RKO (cell line): Measurements from ENCODE around the gene TMEM270.
A peak's percentile ranks its signal among the peaks of the same experiment; 100 is the strongest.

Source experiments
- DNase-seq: peaks from one replicate; pipeline ENCODE4 v3.0.0-alpha.2; 2016; ENCODE audit warnings: low spot score

Gene TMEM270

DNA sequence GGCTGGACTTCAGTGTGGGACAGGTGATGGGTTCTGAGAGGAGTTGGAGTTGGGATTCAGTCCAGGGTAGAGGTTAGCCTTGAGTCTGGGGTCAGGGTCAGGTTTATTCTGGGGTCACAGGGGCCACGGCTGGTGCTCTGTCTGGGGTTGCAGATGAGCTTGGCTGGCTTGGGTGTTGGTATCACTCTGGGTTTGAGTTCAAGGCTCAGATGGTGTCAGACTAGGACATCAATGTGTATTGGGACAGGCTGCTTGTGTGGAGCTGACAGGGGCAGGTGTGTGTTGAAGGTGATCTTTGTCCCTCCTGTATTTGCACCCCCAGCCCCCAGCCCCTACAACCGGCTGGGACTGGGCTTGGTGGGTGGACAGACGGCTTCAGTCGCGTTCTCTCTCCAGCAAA lies 26.8 kb downstream of the TMEM270 start:
- no peak for DNase-seq

DNA sequence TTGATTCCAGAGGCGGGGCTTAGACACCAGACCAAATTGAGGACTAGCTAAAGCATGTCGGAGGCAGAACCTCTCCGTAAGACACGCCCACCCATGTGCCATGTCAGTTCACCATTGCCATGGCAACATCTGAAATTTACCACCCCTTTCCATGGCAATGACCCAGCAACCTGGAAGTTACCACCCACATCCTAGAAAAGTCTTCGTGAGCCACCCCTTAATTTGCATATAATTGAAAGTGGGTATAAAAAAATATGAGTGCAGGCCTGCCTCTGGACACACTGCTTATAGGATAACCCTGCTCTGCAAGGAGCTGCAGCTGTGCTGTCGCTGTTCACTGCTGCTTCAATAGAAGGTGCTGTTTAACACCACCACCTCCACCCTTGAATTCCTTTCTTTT lies 28.0 kb downstream of the TMEM270 start:
- no peak for DNase-seq

DNA sequence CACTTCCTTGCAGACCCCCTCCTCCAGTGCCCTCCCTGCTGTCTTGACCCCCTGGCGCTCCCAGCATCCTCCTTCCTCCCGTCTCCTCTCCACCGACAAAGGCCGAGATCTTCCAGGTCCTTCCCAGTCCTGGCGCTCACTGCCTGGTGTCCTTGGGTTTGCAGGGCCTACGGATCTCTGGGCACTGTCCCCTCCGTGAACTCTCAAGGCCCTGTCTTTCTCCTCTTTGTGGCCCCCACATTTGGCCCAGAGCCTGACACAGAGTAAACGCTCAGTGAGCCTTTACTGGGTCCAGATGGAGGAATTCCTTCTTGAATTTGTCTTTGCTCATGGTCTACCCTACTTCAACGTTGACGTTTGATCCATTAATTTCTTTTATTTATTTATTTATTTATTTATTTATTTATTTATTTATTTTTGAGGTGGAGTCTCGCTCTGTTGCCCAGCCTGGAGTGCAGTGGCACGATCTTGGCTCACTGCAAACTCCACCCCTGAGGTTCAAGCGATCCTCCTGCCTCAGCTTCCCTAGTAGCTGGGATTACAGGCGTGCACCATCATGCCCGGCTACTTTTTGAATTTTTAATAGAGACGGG lies 29.7 kb downstream of the TMEM270 start:
- no peak for DNase-seq

DNA sequence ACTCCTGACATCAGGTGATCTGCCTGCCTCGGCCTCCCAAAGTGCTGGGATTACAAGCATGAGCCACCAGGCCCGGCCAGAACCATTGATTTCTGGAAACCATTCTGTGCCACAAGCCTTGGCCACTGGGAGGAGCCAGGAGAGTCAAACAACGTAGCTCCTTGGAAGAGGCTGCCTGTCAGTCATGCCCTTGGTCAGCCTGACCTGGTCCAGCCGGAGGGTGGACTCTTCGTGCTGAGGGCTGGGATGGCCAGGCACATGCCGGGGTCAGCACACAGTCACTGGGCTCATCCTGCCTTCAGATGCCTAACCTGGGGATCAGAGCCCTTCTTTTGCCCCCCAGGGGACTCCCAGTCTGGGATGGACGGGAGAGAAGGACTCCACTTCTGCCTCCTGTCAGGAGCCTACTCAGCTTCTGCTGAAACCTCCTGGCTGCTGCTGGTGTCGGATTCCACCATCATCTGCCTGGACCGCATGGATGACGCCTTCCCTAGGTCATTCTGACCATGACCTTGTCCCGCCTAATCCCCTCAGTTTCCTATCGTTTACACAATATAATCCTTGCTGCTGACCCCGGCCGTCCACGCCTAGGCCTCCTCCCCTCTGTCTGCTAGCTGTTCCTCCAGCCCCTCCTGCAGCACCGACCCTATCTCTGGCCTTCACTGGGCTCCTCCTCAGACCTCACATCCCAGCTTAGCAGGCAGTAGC lies 30.4 kb downstream of the TMEM270 start:
- no peak for DNase-seq

DNA sequence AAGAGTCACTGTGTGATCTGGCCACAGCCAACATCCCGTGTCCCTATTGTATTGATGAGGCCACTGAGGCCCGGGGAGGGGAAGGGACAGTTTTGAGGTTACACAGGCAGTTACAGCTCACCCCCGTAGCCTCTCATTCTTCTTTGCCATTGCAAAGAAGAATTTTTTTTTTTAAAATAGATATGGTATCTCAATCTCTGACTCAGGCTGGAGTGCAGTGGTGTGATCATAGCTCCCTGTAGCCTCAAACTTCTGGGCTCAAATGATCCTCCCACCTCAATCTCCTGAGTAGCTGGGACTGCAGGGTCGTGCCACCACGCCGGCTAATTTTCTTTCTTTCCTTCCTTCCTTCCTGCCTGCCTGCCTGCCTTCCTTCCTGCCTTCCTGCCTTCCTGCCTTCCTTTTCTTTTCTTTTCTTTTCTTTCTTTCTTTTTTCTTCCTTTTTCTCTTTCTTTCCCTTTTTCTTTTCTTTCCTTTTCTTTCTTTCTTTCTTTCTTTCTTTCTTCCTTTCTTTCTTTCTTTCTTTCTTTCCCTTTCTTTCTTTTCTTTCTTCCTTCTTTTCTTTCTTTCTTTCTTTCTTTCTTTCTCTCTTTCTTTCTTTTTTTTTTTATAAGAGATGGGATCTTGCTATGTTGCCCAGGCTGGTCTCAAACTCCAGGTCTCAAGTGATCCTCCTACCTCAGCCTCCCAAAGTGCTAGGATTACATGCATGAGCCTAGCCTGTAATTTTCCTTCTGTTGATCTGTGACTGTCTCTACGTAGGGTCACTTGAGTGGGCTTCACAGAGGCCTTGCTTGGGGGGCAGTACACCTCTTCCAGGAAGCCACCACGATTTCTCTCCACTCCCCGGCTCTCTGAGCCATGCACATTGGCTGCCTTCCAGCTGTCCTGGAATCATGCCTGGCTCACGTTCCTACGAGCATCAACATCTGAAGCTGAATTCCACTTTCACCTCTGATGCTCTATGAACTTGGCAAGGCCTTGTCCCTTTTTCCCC lies 31.3 kb downstream of the TMEM270 start:
- DNase-seq: no peak

DNA sequence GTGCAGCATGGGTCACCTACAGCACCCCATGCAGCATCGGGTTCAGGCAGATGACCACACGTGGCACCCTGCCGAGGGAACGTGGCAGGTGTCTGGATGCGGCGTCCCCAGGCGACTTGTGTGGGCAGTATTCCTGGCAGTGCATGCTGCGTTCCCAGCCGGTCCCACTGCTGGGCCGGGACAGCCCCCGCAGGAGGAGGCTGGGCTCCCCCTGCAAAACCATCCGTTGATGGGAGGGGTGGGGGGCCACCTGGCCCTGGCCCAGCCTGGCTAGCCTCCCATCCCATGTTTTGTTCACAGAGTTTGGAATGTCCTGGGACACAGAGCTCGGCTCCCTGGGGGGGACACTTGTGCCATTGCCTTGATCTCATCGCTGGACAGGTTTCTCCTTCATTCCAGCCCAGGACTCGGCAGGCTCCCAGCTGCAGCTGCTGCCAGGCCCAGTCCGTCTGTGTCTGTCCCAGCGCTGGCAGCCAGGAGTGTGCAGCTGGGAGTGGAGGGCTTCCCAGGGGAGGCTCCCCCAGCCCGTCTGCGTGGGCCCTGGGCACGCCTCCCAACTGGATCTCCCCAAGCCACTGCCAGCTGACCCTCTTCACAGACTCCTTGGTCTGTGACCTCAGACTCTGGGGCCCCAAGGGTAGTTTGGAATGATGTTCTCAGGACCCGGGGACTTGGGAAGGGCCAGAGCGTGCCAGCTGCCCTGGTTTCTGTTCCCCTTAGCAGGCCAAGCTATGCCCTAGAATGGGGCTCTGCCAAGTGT lies 32.6 kb downstream of the TMEM270 start:
- no peak for DNase-seq

DNA sequence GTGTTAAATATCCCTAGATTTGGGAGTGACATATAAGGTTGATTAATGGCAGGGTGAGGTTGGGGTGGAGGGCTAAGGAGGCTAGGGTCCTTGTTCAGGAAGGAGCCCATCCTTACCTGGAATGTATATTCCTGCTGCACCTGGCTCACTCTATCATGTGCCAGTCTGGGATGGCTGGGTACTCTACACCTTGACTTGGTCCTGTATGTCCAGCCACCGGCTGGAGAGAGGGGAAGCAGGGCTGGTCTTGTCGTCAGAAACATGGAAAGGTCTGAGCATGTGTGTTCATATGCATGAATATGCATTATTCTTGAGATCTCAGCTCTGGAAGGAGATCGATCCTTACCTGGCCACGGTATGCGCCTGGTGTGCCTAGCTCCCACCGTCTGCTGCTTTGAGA lies 33.2 kb downstream of the TMEM270 start:
- DNase-seq: no peak

DNA sequence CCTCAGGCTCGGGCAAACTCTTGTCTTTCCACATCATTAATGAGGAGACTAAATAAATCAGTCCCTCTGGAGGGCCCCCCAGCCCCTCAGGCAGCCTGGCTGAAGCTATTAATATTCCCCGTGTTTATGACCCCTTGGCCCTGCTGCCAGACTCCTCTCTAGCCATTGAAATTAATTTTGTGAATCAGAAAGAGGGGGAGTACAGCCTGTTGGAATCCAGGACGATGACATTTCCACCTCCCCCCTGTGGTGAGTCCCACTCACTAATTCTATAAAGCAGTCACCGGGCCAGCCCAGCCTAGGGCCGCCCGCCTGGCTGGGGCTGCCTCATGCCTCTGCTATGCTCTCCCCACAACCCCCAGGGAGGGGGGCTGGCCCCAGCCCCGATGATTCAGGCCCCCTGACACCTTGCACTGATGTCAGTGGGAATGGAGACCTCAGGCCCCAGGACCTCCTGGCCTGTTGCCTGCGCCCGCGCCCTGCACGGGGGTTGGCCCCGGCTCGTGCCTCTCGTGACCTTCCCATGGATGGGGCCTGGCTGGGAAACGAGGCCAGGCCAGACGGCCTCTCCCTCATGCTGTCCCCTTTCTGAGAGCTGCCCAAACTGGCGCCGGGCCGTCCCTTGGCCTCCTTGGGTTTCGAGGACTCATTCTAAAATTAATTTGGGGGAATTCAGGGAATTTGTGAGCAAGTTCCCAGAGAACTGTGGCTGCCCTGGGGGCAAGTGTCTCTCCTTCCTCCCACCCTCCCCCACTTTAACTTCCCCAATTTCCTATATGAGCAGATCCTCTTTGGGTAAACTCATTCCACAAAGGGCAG lies 34.0 kb downstream of the TMEM270 start:
- peak; percentile 61 for DNase-seq

DNA sequence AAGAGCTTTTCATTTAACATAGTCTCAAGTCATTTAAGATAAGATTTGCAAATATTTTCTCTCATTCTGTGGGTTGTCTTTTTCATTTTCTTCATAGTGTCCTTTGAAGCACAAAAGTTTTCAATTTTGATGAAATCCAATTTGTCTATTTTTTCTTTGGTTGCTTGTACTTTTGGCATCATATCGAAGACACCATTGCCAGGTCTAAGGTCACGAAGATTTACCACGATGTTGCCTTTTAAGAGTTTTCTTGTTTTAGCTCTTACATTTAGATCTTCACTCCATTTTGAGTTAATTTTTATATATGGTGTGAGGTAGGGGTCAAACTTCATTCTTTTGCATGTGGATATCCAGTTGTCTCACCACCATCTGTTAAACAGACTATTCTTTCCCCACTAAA lies 34.7 kb downstream of the TMEM270 start:
- DNase-seq: no peak

DNA sequence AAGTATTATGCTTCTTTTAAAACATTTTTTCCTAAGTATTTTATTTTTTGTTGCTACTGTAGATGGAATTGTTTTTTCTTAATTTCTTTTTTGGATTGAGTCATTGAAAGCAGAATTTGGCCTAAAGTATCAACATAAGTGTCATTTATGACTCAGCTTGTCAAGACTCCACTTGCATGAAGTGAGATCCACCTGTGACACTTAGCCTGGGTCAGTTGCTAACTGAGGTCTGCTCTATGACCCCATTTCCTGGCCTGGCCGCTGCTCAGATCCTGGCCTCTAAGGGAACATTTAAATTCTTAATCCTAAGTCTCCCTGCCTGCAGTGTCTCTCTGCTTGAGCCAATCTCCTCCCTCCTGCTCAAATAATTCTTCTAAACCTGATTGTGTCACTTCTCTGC lies 35.5 kb downstream of the TMEM270 start:
- DNase-seq: no peak

DNA sequence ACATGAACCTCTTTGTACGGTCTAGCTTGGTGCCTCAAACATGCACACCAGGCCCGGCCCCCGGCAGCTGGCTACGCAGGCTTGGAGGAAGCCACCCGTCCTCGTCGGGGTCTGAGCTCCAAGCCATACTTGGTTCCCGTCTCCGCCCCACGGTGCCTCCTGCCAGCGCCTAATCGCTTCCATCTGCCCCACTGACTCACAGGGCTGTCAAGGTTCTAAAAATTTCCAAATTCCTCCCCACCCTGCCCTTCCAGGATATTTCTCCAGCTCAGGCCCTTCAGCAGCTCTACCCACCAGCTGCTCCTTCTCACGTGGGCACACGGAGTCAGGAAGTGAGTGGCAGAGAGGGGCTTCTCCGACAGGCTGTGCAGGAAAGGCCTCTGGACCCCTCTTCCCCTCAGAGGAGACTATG lies 38.8 kb downstream of the TMEM270 start:
- no peak for DNase-seq

DNA sequence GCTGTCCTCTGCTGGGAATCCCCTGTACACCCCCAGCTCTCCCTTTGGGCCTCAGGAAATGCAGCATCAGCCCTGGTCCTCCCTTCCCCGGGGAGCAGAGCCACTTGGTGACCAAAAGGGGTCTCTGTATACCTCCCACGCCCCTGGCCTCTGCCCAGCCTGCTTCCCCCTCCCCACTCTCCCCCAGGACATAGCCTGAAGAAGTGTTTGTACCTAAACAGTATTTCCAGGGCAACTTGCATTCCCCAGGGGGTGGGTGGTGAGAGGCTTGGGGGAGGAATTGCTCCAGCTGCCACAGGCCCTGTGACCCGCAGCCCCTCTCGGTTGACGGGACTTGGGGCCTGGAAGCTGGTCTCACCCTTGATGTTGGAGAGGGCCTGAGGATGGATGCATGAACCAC lies 39.3 kb downstream of the TMEM270 start:
- DNase-seq: no peak

DNA sequence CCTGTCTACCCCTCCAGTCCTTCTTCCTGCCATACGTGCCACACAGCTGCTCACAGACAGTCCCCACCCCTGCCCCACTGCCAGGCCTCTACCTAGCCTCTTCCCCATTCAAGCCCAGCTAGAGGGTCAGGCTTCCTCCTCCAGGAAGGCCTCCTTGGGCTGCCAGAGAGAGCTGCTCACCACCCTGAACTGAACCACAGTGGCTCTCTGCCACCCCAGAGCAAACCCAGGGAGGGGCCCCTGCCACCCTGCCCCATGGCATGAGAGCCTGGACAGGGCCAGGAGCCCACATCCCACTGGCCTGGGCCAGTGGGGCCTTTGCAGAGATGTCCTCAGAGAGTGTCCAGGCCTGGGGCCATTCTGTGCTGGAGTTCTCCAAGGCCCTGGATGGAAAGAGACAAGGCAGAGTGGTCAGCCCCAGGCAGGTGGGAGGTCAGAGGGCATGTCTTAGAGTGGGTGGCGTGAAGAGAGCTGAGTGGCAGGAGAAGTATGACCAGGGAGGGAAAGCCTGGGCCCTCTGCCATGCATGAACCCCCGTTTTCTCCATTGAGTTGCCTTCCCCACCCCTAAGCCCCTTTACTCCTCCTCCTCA lies 40.4 kb downstream of the TMEM270 start:
- DNase-seq: no peak

DNA sequence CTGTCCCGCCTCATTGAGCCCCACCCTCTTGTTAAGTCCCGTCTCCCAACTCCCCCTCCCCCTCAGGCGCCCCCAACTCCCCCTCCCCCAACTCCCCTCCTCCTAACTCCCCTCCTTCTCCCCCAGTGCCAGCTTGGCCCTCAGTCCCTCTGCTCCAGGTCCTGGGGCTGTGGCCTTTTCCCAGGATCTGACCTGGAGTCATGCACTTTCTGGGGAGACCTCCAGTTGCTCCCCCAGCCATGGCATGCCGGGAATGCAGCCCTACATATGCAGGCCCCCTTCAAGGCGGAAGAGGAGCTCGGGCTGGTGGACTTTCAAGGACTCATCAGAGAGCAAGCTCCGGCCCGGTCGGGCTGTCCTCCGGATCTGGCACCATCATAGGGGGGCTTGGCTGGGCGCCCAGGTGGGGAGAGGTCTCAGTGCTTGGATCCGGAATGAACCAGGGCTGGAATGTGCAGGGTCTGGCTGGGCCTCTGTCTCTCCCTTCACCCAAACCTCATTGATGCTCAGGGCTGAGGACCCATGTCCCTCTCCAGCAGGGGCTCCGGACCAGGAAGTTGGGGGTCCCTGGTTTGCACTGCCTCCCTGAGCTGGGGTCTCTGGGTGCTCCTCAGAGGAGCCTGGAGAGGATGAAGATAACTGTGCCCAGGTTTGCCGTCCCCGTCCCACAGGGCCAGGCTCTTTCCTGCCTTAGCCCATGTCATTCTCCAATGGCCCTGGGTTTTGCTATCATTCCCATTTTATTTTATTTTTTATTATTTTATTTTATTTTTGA lies 41.1 kb downstream of the TMEM270 start:
- DNase-seq: no peak

DNA sequence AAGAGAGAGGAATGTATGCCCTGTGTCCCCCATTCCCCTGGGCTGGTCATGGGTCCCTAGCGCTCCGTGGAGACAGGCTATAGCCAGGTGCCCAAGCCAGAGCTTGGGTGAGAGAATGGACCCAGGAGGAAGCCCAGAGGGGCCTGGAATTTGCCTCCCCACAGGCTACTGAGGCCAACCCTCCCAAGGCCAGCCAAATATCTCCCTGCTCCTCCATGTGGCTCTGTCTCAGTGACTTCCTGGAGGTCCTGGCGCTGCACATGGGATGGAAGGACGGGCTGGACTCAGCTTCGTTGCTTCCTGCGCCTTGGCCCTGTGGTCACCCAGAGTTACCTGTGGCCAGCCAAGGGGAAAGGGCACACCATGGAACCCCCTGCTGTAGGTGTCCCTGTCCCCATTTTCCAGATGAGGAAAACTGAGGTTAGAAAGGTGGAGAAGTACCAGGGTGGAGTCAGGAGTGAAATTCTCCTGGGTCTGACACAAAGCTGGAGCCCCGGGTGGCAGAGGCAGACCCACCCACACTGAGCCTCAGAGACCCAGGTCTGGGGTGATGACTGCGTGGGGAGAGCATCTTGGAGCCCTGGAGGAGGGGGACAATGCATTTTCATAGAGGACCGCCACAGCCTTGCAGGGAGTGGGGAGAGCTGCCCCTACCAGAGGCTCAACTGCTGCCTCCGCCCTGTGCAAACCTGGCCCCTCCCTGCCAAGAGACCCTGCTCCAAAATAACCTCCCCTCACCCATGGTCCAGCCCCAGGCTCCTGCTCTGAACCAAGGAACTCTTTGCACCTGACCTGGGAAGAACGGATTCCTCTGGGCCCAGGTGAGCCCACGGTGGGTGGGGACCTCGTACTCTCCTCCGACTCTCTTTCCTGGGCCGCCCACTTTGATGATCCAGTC lies 42.6 kb downstream of the TMEM270 start:
- no peak for DNase-seq

DNA sequence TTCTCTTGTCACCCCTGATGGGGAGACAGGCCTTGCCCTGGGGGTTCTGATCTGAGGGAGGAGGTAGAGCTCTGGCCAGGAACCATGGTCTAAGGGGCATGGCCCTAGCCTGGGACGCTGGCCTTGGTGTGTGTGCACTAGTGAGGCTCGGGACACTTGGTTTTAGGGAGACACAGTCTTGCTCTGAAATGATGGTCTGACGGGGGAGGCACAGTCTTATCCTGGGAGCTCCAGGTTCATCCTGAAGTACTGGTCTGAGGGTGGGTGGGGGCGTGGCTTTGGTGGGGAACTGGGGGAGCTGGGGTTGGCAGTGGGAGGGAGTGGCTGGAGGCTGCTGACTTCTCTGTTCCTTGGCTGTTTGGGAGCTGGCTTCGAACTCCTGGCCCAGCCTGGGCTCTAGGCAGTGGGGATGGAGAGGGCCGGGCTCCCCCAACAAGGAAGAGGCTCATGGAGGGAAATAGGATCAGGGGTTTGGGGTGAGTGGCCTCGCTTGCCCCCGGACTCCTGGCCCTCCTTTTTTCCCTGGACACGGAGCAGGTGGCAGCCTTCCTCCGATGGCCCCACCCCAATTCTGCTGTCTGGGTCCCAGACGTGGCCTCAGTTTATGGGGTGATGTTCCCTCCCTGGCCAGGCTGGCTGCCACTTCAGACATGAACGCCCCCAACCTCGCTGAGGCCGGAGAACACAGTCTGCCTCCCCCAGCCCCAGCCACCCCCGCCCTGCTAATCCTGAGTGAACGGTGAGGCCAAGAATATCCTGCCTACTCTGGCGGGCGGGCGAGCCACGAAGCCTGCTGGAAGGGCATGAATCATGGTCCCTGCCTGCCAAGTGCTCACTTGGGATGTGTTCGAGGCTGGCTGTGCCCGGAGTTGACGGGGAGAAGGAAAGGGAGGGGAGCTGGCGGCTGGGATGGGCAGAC lies 43.5 kb downstream of the TMEM270 start:
- no peak for DNase-seq

DNA sequence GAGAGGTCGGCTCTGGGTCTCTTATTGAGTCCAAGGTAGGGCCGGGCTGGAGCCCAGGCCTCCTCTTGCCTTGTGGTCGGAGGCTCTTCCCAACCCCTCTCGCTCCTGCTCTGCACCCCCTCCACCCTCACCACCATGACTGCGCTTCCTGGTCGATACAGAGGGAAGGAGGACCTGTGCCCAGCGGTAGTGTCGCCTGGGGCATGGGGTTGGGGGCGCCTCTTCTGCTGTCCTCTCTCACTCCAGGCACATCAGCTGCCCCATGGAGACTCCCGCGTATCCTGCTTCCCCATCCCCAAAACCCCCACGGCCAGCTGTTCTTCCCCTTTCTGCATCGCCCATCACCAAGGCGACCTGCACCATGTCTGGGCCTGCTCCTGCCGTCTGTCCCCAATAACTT lies 44.4 kb downstream of the TMEM270 start:
- no peak for DNase-seq

DNA sequence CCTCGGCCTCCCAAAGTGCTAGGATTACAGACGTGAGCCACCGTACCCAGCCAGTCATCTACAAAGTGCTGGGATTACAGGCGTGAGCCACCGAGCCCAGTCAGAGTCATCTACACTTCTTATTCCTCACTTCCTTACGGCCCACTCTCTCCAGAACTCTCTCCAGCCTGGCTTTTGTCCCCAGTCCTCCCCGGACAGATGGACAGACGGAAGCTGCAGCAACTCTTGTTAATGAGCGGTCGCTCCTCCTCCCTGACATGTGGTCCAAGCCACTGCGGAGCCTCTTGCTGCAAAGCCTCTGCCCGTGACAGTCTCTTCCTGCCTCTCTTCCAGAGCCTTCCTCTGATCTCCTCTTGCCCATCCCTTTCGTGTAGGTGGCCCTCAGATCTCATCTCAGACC lies 45.9 kb downstream of the TMEM270 start:
- DNase-seq: no peak
